NOMO-1 (cell line): ENCODE results near the gene EXOC3L1.

Source experiments
- DNase-seq, 2 experiments: peaks; one replicate each; lab custom pipeline; 2025; ENCODE audit not compliant: unreplicated experiment in 2 of 2; lab: John Stamatoyannopoulos, UW

The EXOC3L1 gene

DNA sequence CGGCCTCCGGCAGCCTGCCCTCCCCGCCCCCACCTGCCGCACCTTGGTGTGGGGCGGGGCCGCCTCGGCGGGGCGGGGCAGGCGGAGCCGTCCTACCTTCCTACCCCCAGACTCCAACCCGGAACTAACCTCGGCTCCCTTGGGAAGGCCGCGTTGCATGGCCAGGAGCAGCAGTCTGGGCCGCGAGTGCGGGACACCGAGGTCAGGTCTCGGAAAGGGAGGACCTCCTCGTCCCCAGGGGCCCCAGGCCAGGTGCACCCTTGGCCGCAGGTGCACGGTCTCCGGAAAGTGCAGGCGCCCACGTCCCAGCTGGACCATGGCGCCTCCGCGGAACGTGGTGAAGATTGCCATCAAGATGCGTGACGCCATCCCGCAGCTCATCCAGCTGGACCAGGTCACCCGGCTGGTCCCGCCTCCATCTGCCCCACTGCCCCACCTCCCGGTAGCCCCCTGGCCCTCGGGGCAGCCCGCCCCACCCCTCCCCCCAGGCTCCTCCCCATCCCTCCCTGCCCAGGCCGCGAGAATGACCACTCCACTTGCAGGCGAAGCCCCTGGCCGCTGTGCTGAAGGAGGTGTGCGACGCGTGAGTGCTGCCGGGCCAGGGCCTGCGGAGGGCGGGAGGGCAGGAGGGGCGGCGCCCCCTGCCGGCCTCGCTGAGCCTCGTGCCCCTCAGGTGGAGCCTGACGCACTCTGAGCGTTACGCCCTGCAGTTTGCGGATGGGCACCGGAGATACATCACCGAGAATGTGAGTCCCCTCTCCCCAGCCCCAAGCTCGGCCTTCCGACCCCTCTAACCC is 9.3 kb upstream of the EXOC3L1 start, which contains the start of gene ELMO3:
ELMO3 (plus strand) TSS at position 121 of the 797 bp plus-strand sequence; CDS start at position 317, 196 bp downstream.
- no peak for DNase-seq

DNA sequence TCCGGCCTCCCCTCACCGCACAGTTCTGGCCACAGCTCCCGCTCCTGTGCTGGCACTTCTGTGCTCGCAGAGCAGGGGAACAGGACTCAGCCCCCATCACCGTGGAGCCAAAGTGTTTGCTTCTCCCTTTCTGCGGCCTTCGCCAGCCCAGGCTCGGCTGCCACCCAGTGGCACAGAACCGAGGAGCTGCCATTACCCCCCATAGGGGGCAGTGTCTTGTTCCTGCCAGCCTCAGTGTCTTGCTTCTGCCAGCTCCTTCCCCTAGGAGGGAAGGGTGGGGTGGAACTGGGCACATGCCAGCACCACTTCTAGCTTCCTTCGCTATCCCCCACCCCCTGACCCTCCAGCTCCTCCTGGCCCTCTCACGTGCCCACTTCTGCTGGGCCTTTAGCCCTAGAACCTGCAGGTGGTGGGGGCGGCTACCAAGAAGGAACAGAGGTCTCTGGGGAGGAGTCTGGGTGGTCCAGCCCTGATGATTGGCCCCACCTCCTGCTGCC is 8.3 kb upstream of the EXOC3L1 start:
- DNase-seq: no peak

DNA sequence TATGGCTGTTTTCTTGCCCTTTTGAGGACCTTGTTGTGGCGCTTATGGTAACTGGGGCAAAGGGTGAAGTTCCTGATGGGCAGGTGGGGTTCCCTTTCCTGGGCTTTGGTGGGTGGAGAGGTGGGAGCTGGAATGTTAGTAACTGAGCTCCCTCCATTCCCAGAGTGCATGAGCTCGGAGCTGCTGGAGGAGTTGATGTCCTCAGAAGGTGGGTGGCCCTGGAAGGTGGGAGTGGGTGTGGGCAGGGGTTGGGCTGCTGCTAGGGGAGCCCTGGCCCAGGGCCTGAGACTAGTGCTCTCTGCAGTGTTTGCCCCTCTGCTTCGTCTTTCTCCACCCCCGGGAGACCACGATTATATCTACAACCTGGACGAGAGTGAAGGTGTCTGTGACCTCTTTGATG is 7.8 kb upstream of the EXOC3L1 start:
- no peak for DNase-seq

DNA sequence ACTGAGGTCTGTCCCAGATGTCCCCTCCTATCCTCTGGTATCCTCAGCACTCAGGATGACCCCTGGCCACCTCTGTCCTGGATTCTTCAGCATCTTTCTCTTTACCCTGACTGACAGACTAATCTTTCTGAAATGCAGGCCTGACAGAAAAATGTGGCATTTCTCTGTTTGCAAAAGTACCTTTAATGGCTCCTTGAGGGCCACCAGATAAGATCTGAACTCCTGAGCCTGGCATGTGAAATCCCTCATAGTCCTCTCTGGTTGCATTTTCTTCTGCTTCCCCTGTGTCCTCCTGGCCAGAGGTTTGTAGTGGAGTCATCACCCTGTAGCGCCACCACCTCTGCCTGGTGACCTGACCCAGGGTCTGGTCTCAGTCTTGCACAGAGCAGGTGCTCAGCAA is 6.9 kb upstream of the EXOC3L1 start:
- no peak for DNase-seq

DNA sequence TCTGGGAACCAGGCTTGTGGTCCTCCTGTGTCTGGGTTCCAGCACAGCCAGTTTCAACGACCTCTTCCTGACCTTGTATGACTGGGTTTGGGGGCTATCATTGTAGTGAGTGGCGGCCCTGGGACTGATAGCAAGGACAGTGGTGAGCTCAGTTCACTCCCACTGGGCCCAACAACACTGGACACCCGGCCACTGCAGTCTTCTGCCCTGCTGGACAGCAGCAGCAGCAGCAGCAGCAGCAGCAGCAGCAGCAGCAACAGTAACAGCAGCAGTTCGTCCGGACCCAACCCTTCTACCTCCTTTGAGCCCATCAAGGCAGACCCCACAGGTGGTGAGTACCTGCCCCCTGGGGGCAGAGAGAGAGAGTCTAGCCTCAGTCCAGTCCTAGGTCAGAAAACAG is 5.7 kb upstream of the EXOC3L1 start:
- no peak for DNase-seq

DNA sequence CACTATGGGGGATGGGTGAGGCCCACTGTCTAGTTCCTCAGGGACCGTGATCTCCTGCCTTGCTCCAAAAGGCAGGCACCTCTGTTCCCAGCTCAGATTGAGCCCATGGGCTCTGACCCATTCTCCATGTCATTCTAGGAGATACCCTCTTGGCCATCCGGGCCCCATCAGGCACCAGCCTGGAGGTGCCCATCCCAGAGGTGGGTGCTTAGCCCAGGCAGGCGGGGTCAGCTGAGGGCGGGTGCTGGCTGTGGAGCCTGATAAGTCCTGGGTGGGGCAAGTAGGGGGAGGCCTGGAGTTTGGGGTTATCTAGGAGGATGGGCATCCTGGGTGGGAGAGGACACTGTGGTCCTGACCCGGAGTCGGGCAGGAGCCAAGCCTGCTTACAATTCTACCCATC is 4.3 kb upstream of the EXOC3L1 start:
- DNase-seq: no peak

DNA sequence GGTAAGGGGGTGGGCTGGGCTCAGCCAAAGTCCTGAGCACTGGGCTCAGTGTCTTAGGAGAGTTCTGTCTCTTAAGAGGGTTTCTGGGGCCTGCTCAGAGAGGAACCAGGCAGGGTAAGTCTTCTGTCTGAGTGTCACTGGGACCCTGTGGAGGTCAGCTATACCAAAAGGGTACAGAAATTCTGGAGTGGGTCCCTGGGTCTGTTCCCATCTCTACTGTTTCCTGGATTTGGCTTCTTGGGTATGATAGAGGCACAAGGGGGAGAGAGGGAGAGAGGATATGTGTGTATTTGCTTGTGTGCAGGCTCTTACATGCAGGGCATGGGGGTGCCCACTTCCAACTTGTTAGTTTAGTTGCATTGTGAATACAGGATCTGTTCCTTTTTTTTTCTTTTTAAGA is 3.6 kb upstream of the EXOC3L1 start:
- DNase-seq: no peak

DNA sequence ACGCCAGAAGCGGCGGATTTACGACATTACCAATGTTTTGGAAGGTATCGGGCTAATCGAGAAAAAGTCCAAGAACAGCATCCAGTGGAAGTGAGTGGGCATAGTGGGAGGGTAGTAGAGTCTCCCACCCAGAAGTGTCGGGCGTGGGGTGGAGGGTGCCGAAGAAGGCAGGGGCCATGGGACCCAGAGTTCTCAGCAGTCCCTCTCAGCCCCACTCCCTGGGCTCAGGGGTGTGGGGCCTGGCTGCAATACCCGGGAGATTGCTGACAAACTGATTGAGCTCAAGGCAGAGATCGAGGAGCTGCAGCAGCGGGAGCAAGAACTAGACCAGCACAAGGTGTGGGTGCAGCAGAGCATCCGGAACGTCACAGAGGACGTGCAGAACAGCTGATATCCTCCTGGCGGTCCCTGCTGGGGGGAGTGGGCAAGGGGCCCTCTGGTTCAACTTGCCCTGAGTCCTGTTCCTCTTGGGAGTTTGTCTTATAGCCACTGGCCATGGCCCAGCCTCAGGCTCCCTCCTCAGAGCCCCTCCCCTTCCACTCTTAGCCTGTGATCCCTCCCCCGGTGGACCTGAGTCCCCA is 2.9 kb upstream of the EXOC3L1 start:
- DNase-seq: no peak

DNA sequence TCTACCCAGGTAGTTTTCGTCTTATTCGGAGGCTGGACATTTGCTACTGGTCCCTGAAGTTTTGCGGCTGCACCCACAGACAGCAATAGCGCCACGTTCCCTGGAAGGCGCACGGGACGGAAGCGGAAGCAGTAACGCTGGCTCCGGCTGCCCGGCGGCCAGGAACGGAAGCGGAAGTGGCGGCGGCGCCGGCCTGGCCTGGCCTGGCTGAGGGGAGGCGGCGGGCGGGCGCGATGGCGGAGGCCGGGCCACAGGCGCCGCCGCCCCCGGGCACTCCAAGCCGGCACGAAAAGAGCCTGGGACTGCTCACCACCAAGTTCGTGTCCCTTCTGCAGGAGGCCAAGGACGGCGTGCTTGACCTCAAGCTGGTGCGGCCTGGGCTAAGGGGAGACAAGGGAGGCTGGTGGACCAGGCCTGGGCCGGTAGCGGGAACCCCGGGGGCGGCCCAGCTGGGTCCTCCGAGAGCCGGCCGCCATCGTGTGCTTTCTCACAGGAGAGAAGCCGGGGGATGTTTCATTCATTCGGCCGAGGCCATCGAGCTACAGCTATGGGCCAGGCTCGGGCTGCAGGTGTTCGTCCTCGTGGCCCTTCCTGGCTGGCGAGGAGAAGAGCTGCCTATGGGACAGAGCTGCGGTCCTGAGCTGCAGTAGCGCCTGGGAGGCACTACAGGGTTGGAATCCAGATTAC is 2.2 kb upstream of the EXOC3L1 start, which contains the start of gene E2F4:
E2F4 (plus strand) TSS at position 161 of the 687 bp plus-strand sequence; CDS start at position 234, 73 bp downstream.
- DNase-seq: peak; percentile 91 to 95

DNA sequence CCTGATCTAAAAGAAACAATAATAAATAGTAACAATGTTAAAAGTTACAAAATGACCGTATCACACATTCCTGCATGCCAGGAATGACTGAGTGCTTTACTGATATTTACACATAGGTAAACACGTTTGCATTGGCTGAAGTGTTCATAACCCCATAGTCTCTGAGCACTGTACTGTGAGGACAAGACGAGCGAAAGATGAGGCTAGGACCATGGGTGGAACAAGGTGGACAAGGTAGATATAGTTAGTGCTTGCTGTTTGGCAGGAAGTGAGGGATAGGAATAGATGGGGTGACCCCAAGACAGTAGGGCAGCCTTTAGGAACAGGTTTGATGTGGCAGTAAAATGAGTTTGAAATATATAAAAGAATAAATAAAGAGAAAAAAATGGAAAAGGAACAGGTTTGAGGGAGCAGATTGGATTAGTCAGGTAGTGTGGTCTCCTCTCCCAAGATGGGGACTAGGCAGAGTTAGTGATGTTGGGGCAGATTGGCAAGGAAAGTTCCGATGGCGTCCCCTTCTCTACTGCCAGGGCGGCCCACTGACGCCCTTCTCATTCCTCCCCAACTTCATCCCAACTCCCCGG is 1.6 kb upstream of the EXOC3L1 start:
- no peak for DNase-seq

DNA sequence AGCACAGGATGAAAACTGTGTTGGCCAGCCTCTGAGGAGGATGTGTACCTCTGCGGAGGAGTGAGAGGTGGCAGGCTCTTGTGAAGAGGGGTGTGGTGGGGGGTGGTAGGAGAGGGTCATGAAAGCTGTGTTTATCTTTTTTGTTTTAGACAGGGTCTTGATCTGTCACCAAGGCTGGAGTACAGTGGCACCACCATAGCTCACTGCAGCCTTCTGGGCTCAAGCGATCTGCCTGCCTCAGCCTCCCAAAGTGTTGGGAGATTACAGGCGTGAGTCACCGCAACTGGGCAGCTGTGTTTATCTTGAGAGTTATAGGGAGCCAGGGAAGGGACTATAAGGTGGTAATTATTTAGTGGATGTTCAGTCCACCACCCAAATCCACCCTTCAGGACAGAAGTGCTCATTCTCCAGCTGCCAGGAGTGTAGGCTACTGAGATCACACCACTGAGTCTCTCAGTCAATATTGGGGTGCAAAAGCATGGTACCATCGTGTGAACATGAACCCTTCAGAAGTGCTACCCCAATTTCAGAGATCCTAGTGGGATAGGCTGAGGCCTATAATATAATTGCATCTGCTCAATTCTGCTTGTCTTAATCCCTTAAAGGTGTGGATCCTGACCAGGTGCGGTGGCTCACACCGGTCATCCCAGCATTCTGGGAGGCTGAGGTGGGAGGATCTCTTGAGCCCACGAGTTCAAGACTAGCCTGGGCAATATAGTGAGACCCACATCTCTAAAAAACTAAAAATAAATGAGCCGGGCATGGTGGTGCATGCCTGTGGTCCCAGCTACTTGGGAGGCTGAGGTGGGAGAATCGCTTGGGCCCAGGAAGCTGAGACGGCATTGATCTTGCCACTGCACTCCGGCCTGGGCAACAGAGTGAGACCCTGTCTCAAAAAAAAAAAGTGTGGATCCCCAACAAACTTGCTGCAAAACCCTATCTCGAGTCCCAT is 788 bp upstream of the EXOC3L1 start:
- DNase-seq: no peak

DNA sequence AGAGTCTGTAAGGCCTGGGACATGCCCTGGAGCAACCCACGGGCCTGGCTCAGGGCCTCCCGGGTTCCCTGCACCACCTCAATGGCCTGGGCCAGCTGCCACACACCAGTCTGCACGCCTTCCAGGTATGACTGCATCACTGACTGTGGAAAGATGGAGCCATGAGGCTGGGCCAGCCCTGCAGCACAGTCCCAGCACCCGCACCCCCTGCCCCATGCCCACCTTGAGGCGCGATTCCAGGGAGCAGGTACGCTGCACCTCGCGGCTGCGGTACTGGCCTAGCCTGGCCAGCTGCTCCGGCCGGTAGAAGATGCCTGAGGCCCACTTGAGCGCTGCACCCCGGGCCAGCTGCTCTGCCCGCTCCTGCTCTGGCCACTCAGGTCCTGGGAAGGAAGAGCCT is 1.1 kb downstream of the EXOC3L1 start:
- DNase-seq: no peak

DNA sequence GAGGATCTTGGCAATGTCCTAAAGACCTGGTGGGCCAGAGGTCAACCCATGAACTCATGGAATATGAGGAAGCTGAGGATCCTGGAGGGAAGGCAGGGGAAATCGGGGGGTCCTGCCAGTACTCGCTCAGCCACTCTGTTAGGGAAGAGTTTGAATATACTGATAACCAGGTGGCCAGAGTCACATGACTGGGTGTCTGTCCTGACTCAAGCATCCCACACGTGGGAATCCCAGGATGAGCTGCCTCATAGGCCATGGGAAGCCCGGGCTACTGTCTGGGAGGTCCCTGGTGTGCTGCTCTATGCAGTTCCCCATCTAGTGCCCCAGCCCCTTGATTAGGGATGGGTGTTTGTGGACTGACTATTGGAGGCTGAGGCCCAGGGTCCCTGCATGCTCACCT is 1.6 kb downstream of the EXOC3L1 start:
- DNase-seq: no peak

DNA sequence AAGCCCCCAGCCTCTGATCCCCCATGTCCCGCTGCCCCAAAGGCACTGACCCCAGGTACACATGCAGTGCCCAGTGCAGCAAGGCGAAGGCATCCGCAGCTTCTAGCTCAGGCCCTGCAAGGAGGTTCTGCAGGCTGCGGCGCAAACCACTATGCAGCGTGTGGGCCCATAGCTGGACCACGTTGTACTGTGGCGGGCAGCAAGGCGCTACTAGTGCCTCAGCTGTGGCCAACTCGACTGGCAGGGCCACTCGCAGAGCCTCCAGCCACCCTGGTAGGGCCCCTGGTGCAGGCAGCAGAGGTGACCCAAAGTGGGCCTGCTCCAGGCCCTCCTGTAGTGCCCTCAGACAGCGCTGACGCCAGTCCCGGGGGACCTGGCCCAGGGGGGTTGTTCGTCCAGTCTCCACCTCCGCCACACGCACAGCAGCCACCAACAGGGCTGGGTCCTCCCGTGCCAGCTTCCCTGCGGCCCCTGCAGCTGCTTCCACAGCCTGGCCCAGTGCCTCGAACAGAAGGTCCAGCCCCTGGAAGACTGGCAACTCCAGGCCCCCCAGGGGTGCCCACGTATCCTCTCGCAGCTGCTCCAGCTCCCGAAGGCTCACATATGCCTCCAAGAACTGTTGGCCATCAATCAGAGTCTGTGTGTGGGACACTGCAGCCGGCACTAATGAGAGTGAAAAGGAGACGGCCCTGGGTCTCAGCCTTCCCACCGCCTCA is 2.6 kb downstream of the EXOC3L1 start:
- DNase-seq: no peak

DNA sequence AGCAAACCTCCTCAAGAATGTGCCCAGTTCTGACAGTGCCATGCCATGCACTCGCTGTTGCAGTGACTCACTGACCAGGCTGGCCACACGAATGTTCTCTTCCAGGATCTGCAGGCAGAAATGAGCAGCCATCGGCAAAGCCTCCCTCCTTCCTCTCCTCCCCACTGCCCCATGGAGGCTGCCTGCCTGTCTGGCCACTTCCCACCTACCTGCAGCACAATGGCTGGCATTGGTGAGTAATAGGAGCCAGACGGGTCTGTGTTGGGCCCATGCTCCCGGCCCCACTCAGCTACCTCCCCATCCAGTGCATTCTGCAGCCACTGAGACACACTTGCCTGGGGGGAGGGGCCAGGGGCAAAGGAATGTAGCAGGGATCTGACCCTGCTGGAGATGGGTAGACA is 3.4 kb downstream of the EXOC3L1 start:
- DNase-seq: no peak

DNA sequence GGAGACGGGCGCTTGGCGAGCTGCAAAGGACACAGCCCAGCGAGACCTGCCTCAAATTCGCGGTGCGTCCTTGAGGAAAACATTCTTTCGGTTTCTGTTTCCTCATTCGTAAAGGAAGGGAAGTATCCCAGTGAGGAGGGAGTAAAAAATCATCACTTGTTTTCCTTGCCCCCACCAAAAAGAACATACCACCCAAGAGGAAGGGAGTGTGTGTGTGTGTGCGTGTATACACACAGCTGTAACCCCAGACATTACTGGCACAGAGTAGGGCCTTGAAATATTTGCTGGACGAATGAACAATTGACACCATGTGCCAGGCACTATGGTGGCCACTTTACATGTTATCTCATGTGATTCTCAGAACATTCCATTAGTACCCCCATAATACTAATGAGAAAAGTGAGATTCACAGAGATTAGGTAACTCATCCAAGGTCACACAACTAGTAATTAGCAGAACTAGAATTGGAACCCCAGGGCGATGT is 4.2 kb downstream of the EXOC3L1 start:
- no peak for DNase-seq

DNA sequence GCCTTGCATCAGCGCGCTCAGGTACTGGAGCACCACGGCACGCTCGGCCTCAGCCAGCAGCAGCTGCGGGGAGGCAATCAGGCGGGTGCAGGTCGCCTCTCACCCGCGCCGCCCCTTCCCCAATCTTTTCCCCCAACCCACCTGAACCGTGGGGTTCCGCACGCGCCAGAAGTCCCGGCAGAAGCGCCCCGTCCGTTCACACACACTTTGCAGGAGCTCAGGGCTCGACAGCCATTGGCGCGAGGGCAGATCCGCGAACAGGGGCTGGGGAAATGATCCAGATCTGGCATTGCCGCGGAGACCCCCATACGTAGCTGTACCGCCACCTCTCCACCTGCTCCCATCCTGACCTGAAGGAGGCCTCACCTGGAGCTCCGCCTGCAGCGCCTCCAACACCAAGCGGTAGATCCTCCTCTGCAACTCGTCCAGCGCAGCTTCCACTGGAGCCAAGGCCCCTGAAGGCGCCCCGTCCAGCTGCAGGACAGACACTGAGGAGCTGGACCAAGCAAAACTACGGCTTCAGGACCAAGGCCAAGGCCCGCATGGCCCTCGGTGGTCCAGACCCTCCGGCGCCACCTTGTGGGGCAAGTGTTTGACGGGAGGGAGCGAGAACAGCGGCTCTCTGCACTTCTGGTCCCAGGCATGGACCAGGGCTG is 4.8 kb downstream of the EXOC3L1 start:
- DNase-seq: peak; percentile 78 to 82

DNA sequence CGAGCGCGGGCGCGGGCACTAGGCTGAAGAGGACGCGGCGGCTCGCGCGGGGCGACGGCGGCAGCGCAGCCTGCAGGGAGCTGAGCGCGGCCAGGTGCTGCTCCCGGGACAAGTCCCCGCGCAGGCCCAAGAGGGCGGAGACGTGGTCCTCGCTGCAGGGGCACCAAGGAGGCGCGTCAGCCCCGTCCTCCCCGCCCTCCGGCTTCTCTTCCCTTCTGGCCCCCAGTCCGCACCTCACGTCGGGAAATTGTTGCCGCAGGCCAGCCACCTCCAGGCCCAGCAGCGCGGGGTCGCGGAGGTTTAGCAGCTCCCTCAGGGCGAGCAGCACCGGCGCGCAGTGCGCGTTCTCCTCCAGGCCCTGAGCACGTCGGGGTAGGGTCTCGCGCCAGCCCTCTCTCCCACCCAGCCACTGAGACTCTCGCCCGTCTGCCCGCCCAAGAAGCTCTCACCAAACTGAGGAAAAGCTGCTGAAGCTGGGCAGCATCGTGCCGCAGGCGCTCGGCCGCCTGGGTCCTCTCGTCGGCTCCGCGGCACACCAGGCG is 5.4 kb downstream of the EXOC3L1 start:
- no peak for DNase-seq
